NOMO-1 treated with dmso at 0.1 percent for 144 hours (cell line): ENCODE results near the gene OR5H6.
"Not testable (repeated sequence)": the region's sequence is repeated elsewhere in the genome, so short reads cannot be mapped to it uniquely, and the experiment has no call there.

ENCODE experiments used
- DNase-seq: peaks from one replicate; lab custom pipeline; 2025; ENCODE audit not compliant: unreplicated experiment; lab: John Stamatoyannopoulos, UW

The OR5H6 gene

GRCh38 chr3:98263944-98264343 is at the start of gene OR5H6:
Gene OR5H6 (plus strand): TSS chr3:98264244. CDS start chr3:98264333, 89 bp downstream.
- no peak for DNase-seq

- no peak for DNase-seq
These were observed 49.0 kb upstream of the OR5H6 start for GRCh38 chr3:98215051-98215450.

GRCh38 chr3:98223907-98224672 is 40.0 kb upstream of the OR5H6 start:
- no peak for DNase-seq

GRCh38 chr3:98232489-98232888 is 31.6 kb upstream of the OR5H6 start:
- DNase-seq, result no peak

- DNase-seq, result no peak
These were observed 30.6 kb upstream of the OR5H6 start for GRCh38 chr3:98233468-98233867.

- no peak for DNase-seq
These were observed 23.9 kb upstream of the OR5H6 start for GRCh38 chr3:98240131-98240530.

GRCh38 chr3:98242155-98242554 is 21.9 kb upstream of the OR5H6 start:
- no peak for DNase-seq

GRCh38 chr3:98243843-98244242 is 20.2 kb upstream of the OR5H6 start:
- no peak for DNase-seq

- DNase-seq, result no peak
These were observed 17.9 kb upstream of the OR5H6 start for GRCh38 chr3:98246142-98246541.

- not testable (repeated sequence) for DNase-seq
These were observed 8.0 kb upstream of the OR5H6 start for GRCh38 chr3:98256026-98256425.

- no peak for DNase-seq
These were observed 4.3 kb upstream of the OR5H6 start for GRCh38 chr3:98259707-98260106.

GRCh38 chr3:98262046-98262445 is 2.0 kb upstream of the OR5H6 start:
- DNase-seq, result no peak

GRCh38 chr3:98269846-98270245 is 5.8 kb downstream of the OR5H6 start:
- DNase-seq, result no peak

GRCh38 chr3:98272126-98272525 is 8.1 kb downstream of the OR5H6 start:
- no peak for DNase-seq

- no peak for DNase-seq
These were observed 10.9 kb downstream of the OR5H6 start for GRCh38 chr3:98274914-98275313.

GRCh38 chr3:98282205-98282604 is 18.2 kb downstream of the OR5H6 start, which contains the start of gene OR5H2:
Gene OR5H2 (plus strand): TSS chr3:98282505. CDS start chr3:98282903, 398 bp downstream.
- DNase-seq, result no peak

GRCh38 chr3:98290916-98291315 is 26.9 kb downstream of the OR5H6 start:
- DNase-seq, result no peak

- DNase-seq, result no peak
These were observed 27.4 kb downstream of the OR5H6 start for GRCh38 chr3:98291332-98291957.
